MCF 10A (cell line): ENCODE data around the gene ECHS1. TPM values are rescaled to one million over a fixed set of nuclear protein-coding genes. Genes with fewer than 3 reads are reported as not detected.
A peak's percentile ranks its signal among the peaks of the same experiment; 100 is the strongest.

Experiments used
- BruUV-seq: library from RNA; stranded (reverse); fragments of 400-500 nt; replicated peaks from 2 replicates; lab custom pipeline; 2021; lab: Mats Ljungman, UMichigan
- CTCF ChIA-PET: fragments of 300-600 bp; sonication (Branson Sonifier 250); formaldehyde crosslinking; extraction: SDS; loops from one replicate; lab custom pipeline; 2021; ENCODE audit warnings: antibody characterized with exemption, inconsistent platforms; lab: Yijun Ruan, JAX
- POLR2A ChIA-PET: fragments of 300-600, 350-650 bp; sonication (Branson Sonifier 250); formaldehyde crosslinking; extraction: SDS; loops from one replicate; lab custom pipeline; 2020; ENCODE audit warnings: antibody characterized with exemption, inconsistent platforms; lab: Yijun Ruan, JAX
- DNase-seq: peaks from one replicate; pipeline ENCODE4 v3.0.0-alpha.2; 2018; ENCODE audit not compliant: unreplicated experiment
- H3K27ac Mint-ChIP-seq: one replicate; pipeline ENCODE4 v1.8.0; 2022; ENCODE audit warnings: mild to moderate bottlenecking, low read depth, mixed read lengths; ENCODE audit not compliant: unreplicated experiment
- H3K27me3 Mint-ChIP-seq: one replicate; pipeline ENCODE4 v1.8.0; 2022; ENCODE audit warnings: mixed read lengths; ENCODE audit not compliant: insufficient read depth, unreplicated experiment
- H3K36me3 Mint-ChIP-seq: one replicate; pipeline ENCODE4 v1.8.0; 2022; ENCODE audit warnings: mild to moderate bottlenecking, moderate library complexity, mixed read lengths; ENCODE audit not compliant: insufficient read depth, unreplicated experiment
- H3K4me1 Mint-ChIP-seq: one replicate; pipeline ENCODE4 v1.8.0; 2022; ENCODE audit warnings: mixed read lengths; ENCODE audit not compliant: insufficient read depth, unreplicated experiment
- H3K4me3 Mint-ChIP-seq: one replicate; pipeline ENCODE4 v1.8.0; 2022; ENCODE audit warnings: mild to moderate bottlenecking, moderate library complexity, mixed read lengths; ENCODE audit not compliant: unreplicated experiment
- H3K9me3 Mint-ChIP-seq: one replicate; pipeline ENCODE4 v1.8.0; 2022; ENCODE audit warnings: mixed read lengths; ENCODE audit not compliant: unreplicated experiment
- intact Hi-C: fragments of 100-400 bp; cut with micrococcal nuclease; formaldehyde crosslinking; loops from 2 replicates; pipeline ENCODE4 v1.14.1; 2022
- total RNA-seq: library from RNA; stranded (reverse); gene quantifications from 2 replicates; pipeline ENCODE4 v1.2.3, GENCODE V29; 2022
- TF ChIP-seq, protein P1 (sequence below): fragments of 200-600 bp; IDR thresholded peaks from one replicate; pipeline ENCODE4 v1.8.0; 2022; ENCODE audit warnings: antibody characterized with exemption, mild to moderate bottlenecking; ENCODE audit not compliant: unreplicated experiment

The ECHS1 gene
- total RNA-seq, 1 experiment from 2014 or later = 82.7 TPM

DNA sequence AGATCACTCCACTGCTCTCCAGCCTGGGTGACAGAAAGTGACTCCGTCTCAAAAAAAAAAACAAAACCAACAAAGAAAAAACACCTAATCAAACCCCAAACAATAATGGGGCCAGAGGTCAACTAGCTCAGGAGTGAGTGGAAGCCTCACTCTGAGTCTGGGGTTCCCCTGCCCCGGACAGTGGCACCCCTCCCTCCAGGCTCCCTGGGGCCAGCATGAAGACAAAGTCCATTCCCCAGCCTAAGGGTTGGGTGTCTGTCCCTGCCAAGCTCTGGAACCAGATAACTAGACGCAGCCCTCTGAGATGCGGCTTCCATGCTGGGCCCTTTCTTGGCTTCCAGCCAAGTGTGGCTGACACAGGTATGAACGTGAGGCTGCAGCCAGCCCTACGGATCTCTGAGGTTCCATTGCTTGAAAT lies 13.6 kb downstream of the ECHS1 start:
- no TSS peak for BruUV-seq
- Mint-ChIP-seq H3K4me3 (no peak overlapping the region), H3K27me3 (no peaks in the 10 kb centered on the region), H3K27ac (no peak overlapping the region), H3K4me1 (no peaks in the 10 kb centered on the region), H3K9me3 (no peaks in the 10 kb centered on the region), H3K36me3 (peaks cover 21% of the 10 kb centered on the region)
- ChIA-PET POLR2A (interaction anchor here (0.6 kb wide), 1 partner anchor 692 kb away, joined by 3 read pairs; no protein-coding TSS in a partner anchor), CTCF (interaction anchor here (0.6 kb wide), 1 partner anchor 417 kb away, joined by 4 read pairs; the partner anchor contains the start of gene CFAP46)
- DNase-seq = peak; percentile 48
- intact Hi-C loops = no loop called here
- TF ChIP-seq, protein P1, sequence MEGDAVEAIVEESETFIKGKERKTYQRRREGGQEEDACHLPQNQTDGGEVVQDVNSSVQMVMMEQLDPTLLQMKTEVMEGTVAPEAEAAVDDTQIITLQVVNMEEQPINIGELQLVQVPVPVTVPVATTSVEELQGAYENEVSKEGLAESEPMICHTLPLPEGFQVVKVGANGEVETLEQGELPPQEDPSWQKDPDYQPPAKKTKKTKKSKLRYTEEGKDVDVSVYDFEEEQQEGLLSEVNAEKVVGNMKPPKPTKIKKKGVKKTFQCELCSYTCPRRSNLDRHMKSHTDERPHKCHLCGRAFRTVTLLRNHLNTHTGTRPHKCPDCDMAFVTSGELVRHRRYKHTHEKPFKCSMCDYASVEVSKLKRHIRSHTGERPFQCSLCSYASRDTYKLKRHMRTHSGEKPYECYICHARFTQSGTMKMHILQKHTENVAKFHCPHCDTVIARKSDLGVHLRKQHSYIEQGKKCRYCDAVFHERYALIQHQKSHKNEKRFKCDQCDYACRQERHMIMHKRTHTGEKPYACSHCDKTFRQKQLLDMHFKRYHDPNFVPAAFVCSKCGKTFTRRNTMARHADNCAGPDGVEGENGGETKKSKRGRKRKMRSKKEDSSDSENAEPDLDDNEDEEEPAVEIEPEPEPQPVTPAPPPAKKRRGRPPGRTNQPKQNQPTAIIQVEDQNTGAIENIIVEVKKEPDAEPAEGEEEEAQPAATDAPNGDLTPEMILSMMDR = no peak

DNA sequence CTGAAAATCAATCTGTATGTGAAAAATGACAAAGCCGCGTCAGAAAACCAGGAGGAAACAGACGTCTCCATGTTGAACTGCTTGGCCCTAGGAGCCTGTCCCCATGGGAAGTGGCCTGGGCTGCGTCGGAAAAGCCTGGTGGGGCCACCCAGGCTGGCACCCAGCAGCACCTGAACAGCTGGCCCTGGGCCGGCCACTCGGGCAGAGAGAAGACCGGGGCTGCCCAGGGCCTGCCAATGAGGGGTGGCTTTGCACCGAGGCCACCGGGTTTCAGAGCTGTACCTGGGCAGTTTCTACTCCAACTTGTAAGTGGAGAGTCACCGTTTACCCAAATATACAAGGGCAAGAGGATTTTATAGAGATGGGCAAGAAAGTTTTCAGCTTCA lies 14.2 kb downstream of the ECHS1 start:
- ChIA-PET POLR2A (interaction anchor here (0.6 to 0.7 kb wide), 2 partner anchors 51 to 692 kb away, joined by 3 read pairs; no protein-coding TSS in a partner anchor), CTCF (no interaction called here)
- Mint-ChIP-seq H3K4me3 (no peak overlapping the region), H3K4me1 (no peaks in the 10 kb centered on the region), H3K27ac (no peak overlapping the region), H3K9me3 (no peaks in the 10 kb centered on the region), H3K36me3 (peaks cover 15% of the 10 kb centered on the region), H3K27me3 (no peaks in the 10 kb centered on the region)
- TF ChIP-seq, protein P1 = no peak
- intact Hi-C loops = no loop called here
- DNase-seq = no peak
- BruUV-seq = no TSS peak

- ChIA-PET CTCF (interaction anchor here (0.5 kb wide), 1 partner anchor 83 kb away, joined by 3 read pairs; no protein-coding TSS in a partner anchor), POLR2A (interaction anchor here (0.6 to 1.2 kb wide), 3 partner anchors 11 to 50 kb away, joined by 3 read pairs; partner anchors contain the start of gene PRAP1)
- no peaks in the 10 kb centered on the region for H3K4me1 Mint-ChIP-seq
- TF ChIP-seq, protein P1 = no peak
- no peaks in the 10 kb centered on the region for H3K9me3 Mint-ChIP-seq
- DNase-seq = no peak
- H3K4me3 Mint-ChIP-seq = peak overlapping the region; percentile 68
- no peak overlapping the region for H3K27ac Mint-ChIP-seq
- intact Hi-C loops = no loop called here
- peaks cover 15% of the 10 kb centered on the region for H3K36me3 Mint-ChIP-seq
- no TSS peak for BruUV-seq
- H3K27me3 Mint-ChIP-seq = no peaks in the 10 kb centered on the region
These were observed 14.8 kb downstream of the ECHS1 start for GRCh38 chr10:133358162-133358924.
